Natural killer cell (primary cell): ENCODE results near the gene ZNF276. TPM values are rescaled to one million over a fixed set of nuclear protein-coding genes. Genes with fewer than 3 reads are reported as not detected.

Experiments used
- ATAC-seq, 3 donors: fragments of 150-1000 bp in 2 of 3; fragments of 200-7000 bp in 1 of 3; cut with Tn5 transposase; 1 replicate in 1 of 3; 2 replicates in 2 of 3; pipeline ENCODE4 v1.10.0; 2021; ENCODE audit warnings: mild to moderate bottlenecking in 2 of 3, moderate library complexity in 2 of 3
- DNase-seq, 2 donors: peaks; one replicate each; pipeline versions ENCODE4 v3.0.0 to v3.0.0-alpha.2; 2013 to 2021; ENCODE audit warnings: mixed read lengths in 1 of 2
- H3K27ac ChIP-seq: one replicate; pipeline ENCODE4 v1.5.1; 2013; ENCODE audit warnings: mild to moderate bottlenecking, low read length
- H3K27me3 ChIP-seq: one replicate; pipeline ENCODE4 v1.6.1; 2013; ENCODE audit warnings: low read length; ENCODE audit not compliant: control insufficient read depth, insufficient read depth
- H3K36me3 ChIP-seq: one replicate; pipeline ENCODE4 v1.6.1; 2013; ENCODE audit warnings: low read length; ENCODE audit not compliant: control insufficient read depth, insufficient read depth
- H3K4me1 ChIP-seq: one replicate; pipeline ENCODE4 v1.6.1; 2013; ENCODE audit warnings: low read length; ENCODE audit not compliant: control insufficient read depth, insufficient read depth
- H3K4me3 ChIP-seq: one replicate; pipeline ENCODE4 v1.5.1; 2013; ENCODE audit warnings: low read length
- H3K9me3 ChIP-seq: one replicate; pipeline ENCODE4 v1.6.1; 2013; ENCODE audit warnings: low read length; ENCODE audit not compliant: control insufficient read depth, insufficient read depth
- H3K27ac Mint-ChIP-seq, 2 donors: one replicate each; pipeline ENCODE4 v1.8.0; 2022; ENCODE audit warnings: mild to moderate bottlenecking in 2 of 2, mixed read lengths in 2 of 2, moderate library complexity in 1 of 2
- H3K27me3 Mint-ChIP-seq, 2 donors: one replicate each; pipeline ENCODE4 v1.8.0; 2022; ENCODE audit warnings: low read depth in 2 of 2, mixed read lengths in 2 of 2
- H3K36me3 Mint-ChIP-seq: one replicate; pipeline ENCODE4 v1.8.0; 2022; ENCODE audit warnings: mixed read lengths
- H3K4me1 Mint-ChIP-seq, 2 donors: one replicate each; pipeline ENCODE4 v1.8.0; 2022; ENCODE audit warnings: mixed read lengths in 2 of 2
- H3K4me3 Mint-ChIP-seq: one replicate; pipeline ENCODE4 v1.8.0; 2022; ENCODE audit warnings: mild to moderate bottlenecking, moderate library complexity, mixed read lengths
- H3K9me3 Mint-ChIP-seq, 2 donors: one replicate each; pipeline ENCODE4 v1.8.0; 2022; ENCODE audit warnings: mixed read lengths in 2 of 2
- WGBS: methylation state at CpG from one replicate; pipeline ENCODE4 v1.1.7; 2013; ENCODE audit warnings: missing lambda C conversion rate; ENCODE audit not compliant: insufficient coverage; 5-methylcytosine and 5-hydroxymethylcytosine counted together
- intact Hi-C: fragments of 100-400 bp; cut with micrococcal nuclease; formaldehyde crosslinking; loops from one replicate; pipeline ENCODE4 v1.14.2; 2022
- total RNA-seq, 4 donors: library from RNA; stranded (reverse); fragments of 120-200 nt in 1 of 4; gene quantifications; one replicate each; pipeline versions ENCODE4 v1.2.3 to v1.2.4, GENCODE V29; 2013 to 2022
- TF ChIP-seq, protein P1 (sequence below): fragments of 200-600 bp; IDR thresholded peaks from one replicate; pipeline ENCODE4 v1.8.0; 2022; ENCODE audit warnings: antibody characterized with exemption

The ZNF276 gene
- total RNA-seq, 3 donors from 2014 or later (not counting 1 experiment from before 2014, with no cell fraction given) = 146 to 206 (median 186) TPM

DNA sequence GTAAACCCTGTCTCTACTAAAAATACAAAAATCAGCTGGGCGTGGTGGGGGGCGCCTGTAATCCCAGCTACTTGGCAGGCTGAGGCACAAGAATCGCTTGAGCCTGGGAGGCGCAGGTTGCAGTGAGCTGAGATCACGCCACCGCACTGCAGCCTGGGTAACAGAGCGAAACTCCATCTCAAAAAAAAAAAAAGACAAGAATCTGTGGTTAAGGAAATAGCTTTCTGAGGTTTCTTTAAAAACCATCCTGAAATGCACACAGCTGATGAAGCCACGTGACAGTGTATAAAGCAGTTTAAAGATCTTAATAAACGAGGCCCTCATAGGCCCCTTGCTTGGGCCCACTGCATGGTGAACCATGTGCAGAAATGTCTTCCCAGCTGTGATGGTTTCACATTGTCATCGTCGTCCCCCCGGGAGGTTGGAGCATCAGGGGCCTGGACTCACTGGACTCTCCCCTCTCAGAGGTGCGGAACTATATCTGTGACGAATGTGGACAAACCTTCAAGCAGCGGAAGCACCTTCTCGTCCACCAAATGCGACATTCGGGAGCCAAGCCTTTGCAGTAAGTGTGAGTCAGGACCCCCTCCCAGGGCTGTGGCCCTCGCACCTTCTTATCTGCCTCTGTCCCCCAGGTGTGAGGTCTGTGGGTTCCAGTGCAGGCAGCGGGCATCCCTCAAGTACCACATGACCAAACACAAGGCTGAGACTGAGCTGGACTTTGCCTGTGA lies 16.2 kb downstream of the ZNF276 start:
- Histone ChIP-seq H3K9me3 (no peaks in the 10 kb centered on the region), H3K4me3 (no peak overlapping the region), H3K4me1 (peaks cover 49% of the 10 kb centered on the region), H3K36me3 (peaks cover 81% of the 10 kb centered on the region), H3K27ac (peak overlapping the region; percentile 16), H3K27me3 (no peaks in the 10 kb centered on the region)
- no peaks in the 10 kb centered on the region for H3K9me3 Mint-ChIP-seq
- peak overlapping the region; percentile 63 for H3K4me3 Mint-ChIP-seq
- intact Hi-C loops = loop anchor here (1.0 kb wide), 2 partner anchors 10 to 15 kb away; no protein-coding TSS in a partner anchor
- H3K27ac Mint-ChIP-seq = peak overlapping the region; percentile 76 to 88
- TF ChIP-seq, protein P1, sequence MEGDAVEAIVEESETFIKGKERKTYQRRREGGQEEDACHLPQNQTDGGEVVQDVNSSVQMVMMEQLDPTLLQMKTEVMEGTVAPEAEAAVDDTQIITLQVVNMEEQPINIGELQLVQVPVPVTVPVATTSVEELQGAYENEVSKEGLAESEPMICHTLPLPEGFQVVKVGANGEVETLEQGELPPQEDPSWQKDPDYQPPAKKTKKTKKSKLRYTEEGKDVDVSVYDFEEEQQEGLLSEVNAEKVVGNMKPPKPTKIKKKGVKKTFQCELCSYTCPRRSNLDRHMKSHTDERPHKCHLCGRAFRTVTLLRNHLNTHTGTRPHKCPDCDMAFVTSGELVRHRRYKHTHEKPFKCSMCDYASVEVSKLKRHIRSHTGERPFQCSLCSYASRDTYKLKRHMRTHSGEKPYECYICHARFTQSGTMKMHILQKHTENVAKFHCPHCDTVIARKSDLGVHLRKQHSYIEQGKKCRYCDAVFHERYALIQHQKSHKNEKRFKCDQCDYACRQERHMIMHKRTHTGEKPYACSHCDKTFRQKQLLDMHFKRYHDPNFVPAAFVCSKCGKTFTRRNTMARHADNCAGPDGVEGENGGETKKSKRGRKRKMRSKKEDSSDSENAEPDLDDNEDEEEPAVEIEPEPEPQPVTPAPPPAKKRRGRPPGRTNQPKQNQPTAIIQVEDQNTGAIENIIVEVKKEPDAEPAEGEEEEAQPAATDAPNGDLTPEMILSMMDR = no peak
- DNase-seq = peak; percentile 35 to 82
- ATAC-seq = peak; percentile 57 to 71 (median 63)
- no peaks in the 10 kb centered on the region for H3K36me3 Mint-ChIP-seq
- 33% methylated on average over 20 of the region's 20 CpGs for WGBS
- no peaks in the 10 kb centered on the region for H3K27me3 Mint-ChIP-seq
- H3K4me1 Mint-ChIP-seq = peaks cover 33 to 38% of the 10 kb centered on the region in 2 donors

DNA sequence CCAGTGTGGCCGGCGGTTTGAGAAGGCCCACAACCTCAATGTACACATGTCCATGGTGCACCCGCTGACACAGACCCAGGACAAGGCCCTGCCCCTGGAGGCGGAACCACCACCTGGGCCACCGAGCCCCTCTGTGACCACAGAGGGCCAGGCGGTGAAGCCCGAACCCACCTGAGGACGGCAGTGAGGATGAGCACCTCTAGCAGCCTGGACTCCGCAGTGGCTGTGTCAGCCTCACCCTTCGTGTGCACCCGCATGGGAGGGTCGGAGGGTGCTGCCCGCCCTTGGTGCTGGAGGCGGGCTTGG lies 16.7 kb downstream of the ZNF276 start:
- no peak for DNase-seq
- TF ChIP-seq, protein P1 = no peak
- Histone ChIP-seq H3K27ac (peak overlapping the region; percentile 1), H3K4me3 (no peak overlapping the region), H3K27me3 (no peaks in the 10 kb centered on the region), H3K9me3 (no peaks in the 10 kb centered on the region), H3K36me3 (peaks cover 77% of the 10 kb centered on the region), H3K4me1 (peaks cover 51% of the 10 kb centered on the region)
- H3K4me1 Mint-ChIP-seq = peaks cover 29 to 37% of the 10 kb centered on the region in 2 donors
- peak overlapping the region; percentile 76 to 88 for H3K27ac Mint-ChIP-seq
- peak overlapping the region; percentile 50 for H3K4me3 Mint-ChIP-seq
- 70% methylated on average over 14 of the region's 14 CpGs for WGBS
- intact Hi-C loops = no loop called here
- no peaks in the 10 kb centered on the region for H3K27me3 Mint-ChIP-seq
- peak in 1 of 3 donors; percentile 55 for ATAC-seq
- H3K9me3 Mint-ChIP-seq = no peaks in the 10 kb centered on the region
- no peaks in the 10 kb centered on the region for H3K36me3 Mint-ChIP-seq

DNA sequence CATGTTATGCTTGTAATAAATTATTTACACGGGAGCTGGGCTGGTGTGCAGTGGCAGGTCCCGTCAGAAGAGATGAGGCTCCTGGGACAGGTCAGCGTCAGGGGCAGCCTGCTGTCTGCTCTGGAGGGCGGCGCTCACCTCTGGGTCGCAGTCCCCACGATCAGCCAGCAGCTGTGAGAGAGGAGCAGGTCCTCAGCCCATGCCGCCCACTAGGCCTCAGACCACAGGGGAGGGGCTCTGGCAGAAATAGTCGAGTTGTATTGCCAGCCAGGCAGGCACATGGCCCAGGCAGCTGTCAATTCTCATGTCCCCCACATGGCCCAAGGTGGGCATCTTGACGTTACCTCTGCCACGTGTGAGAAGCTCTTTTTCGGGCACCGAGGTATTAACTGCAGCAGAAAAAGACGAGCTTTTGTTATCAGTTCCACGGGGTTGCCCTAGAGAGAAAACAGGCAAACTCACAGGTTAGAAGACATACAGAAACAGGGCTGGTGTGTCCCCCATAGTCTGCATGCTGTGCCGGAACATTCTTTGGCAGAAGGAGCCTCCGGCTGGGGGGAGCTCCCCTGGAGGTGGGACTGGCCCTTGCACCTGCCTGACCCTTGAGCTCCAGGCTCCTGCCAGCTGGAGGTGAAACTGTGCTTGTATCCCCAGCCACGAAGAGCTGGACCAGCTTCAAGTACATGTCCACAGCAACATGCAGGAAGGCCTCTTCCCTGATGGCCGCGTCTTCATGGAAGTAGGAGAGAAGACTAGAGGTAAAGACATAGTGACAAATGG lies 17.4 kb downstream of the ZNF276 start:
- H3K27me3 ChIP-seq = no peaks in the 10 kb centered on the region
- 85% methylated on average over 20 of the region's 20 CpGs for WGBS
- H3K4me3 Mint-ChIP-seq = peak overlapping the region; percentile 6

More for the DNA sequence above, 17.4 kb downstream of the ZNF276 start:
- H3K4me3 ChIP-seq = no peak overlapping the region
- no peaks in the 10 kb centered on the region for H3K9me3 ChIP-seq
- H3K36me3 ChIP-seq = peaks cover 70% of the 10 kb centered on the region
- peak overlapping the region; percentile 76 to 88 for H3K27ac Mint-ChIP-seq
- DNase-seq = no peak
- peaks cover 46% of the 10 kb centered on the region for H3K4me1 ChIP-seq
- ATAC-seq = no peak
- H3K27me3 Mint-ChIP-seq = no peaks in the 10 kb centered on the region
- no peaks in the 10 kb centered on the region for H3K36me3 Mint-ChIP-seq
- intact Hi-C loops = no loop called here
- H3K4me1 Mint-ChIP-seq = peaks cover 27 to 38% of the 10 kb centered on the region in 2 donors
- TF ChIP-seq, protein P1 = no peak
- no peak overlapping the region for H3K27ac ChIP-seq
- H3K9me3 Mint-ChIP-seq = no peaks in the 10 kb centered on the region
